ENCODE results near the gene MED16.

MED16 gene

GRCh38 chr19:903266-903797 is 10.3 kb upstream of the MED16 start:
- Histone ChIP-seq H3K9me3 (ENCODE audit: control insufficient read depth, low read length) (no peaks in the 10 kb centered on the region), H3K4me1 (ENCODE audit: control insufficient read depth, insufficient read depth, low read length) (peaks cover 10% of the 10 kb centered on the region), H3K36me3 (ENCODE audit: control insufficient read depth, insufficient read depth, low read length) (no peaks in the 10 kb centered on the region), H3K4me3 (ENCODE audit: insufficient read depth, low read depth, low read length) (no peak overlapping the region), H3K27me3 (ENCODE audit: control insufficient read depth, insufficient read depth, low read length, poor library complexity, severe bottlenecking) (no peaks in the 10 kb centered on the region), H3K27ac (ENCODE audit: insufficient read depth, low read depth, low read length, poor library complexity, severe bottlenecking) (peak overlapping the region; percentile 26)
- 57 to 61% methylated on average over 32 of the region's 32 CpGs for WGBS, 2 experiments

GRCh38 chr19:902446-903226 is 9.6 kb upstream of the MED16 start:
- peaks cover 10% of the 10 kb centered on the region for H3K4me1 ChIP-seq (ENCODE audit: control insufficient read depth, insufficient read depth, low read length)
- 88 to 90% methylated on average over 14 of the region's 14 CpGs for WGBS, 2 experiments
- H3K4me3 ChIP-seq (ENCODE audit: insufficient read depth, low read depth, low read length) = no peak overlapping the region
- no peaks in the 10 kb centered on the region for H3K9me3 ChIP-seq (ENCODE audit: control insufficient read depth, low read length)
- no peaks in the 10 kb centered on the region for H3K36me3 ChIP-seq (ENCODE audit: control insufficient read depth, insufficient read depth, low read length)
- no peaks in the 10 kb centered on the region for H3K27me3 ChIP-seq (ENCODE audit: control insufficient read depth, insufficient read depth, low read length, poor library complexity, severe bottlenecking)
- H3K27ac ChIP-seq (ENCODE audit: insufficient read depth, low read depth, low read length, poor library complexity, severe bottlenecking) = no peak overlapping the region

GRCh38 chr19:902093-902370 is 9.0 kb upstream of the MED16 start:
- Histone ChIP-seq H3K36me3 (ENCODE audit: control insufficient read depth, insufficient read depth, low read length) (no peaks in the 10 kb centered on the region), H3K27ac (ENCODE audit: insufficient read depth, low read depth, low read length, poor library complexity, severe bottlenecking) (no peak overlapping the region), H3K9me3 (ENCODE audit: control insufficient read depth, low read length) (no peaks in the 10 kb centered on the region), H3K4me3 (ENCODE audit: insufficient read depth, low read depth, low read length) (no peak overlapping the region), H3K4me1 (ENCODE audit: control insufficient read depth, insufficient read depth, low read length) (peaks cover 10% of the 10 kb centered on the region), H3K27me3 (ENCODE audit: control insufficient read depth, insufficient read depth, low read length, poor library complexity, severe bottlenecking) (no peaks in the 10 kb centered on the region)
- 94 to 96% methylated on average over 7 of the region's 7 CpGs for WGBS, 2 experiments

GRCh38 chr19:901216-902092 is 8.5 kb upstream of the MED16 start:
- Histone ChIP-seq H3K27me3 (ENCODE audit: control insufficient read depth, insufficient read depth, low read length, poor library complexity, severe bottlenecking) (no peaks in the 10 kb centered on the region), H3K36me3 (ENCODE audit: control insufficient read depth, insufficient read depth, low read length) (no peaks in the 10 kb centered on the region), H3K4me3 (ENCODE audit: insufficient read depth, low read depth, low read length) (no peak overlapping the region), H3K4me1 (ENCODE audit: control insufficient read depth, insufficient read depth, low read length) (peaks cover 10% of the 10 kb centered on the region), H3K27ac (ENCODE audit: insufficient read depth, low read depth, low read length, poor library complexity, severe bottlenecking) (no peak overlapping the region), H3K9me3 (ENCODE audit: control insufficient read depth, low read length) (no peaks in the 10 kb centered on the region)
- 93 to 95% methylated on average over 27 of the region's 27 CpGs for WGBS, 2 experiments

- WGBS, 2 experiments = 85 to 86% methylated on average over 26 of the region's 30 CpGs
Observed at GRCh38 chr19:900302-901111, 7.5 kb upstream of the MED16 start.

GRCh38 chr19:900043-900301 is 7.0 kb upstream of the MED16 start:
- Histone ChIP-seq H3K36me3 (ENCODE audit: control insufficient read depth, insufficient read depth, low read length) (no peaks in the 10 kb centered on the region), H3K9me3 (ENCODE audit: control insufficient read depth, low read length) (no peaks in the 10 kb centered on the region), H3K27me3 (ENCODE audit: control insufficient read depth, insufficient read depth, low read length, poor library complexity, severe bottlenecking) (no peaks in the 10 kb centered on the region), H3K4me3 (ENCODE audit: insufficient read depth, low read depth, low read length) (no peak overlapping the region), H3K27ac (ENCODE audit: insufficient read depth, low read depth, low read length, poor library complexity, severe bottlenecking) (no peak overlapping the region), H3K4me1 (ENCODE audit: control insufficient read depth, insufficient read depth, low read length) (peaks cover 10% of the 10 kb centered on the region)
- WGBS, 2 experiments = 92 to 94% methylated on average over 15 of the region's 15 CpGs

More at GRCh38 chr19:900302-901111, 7.5 kb upstream of the MED16 start:
- H3K9me3 ChIP-seq (ENCODE audit: control insufficient read depth, low read length) = no peaks in the 10 kb centered on the region
- H3K4me1 ChIP-seq (ENCODE audit: control insufficient read depth, insufficient read depth, low read length) = peaks cover 10% of the 10 kb centered on the region
- H3K36me3 ChIP-seq (ENCODE audit: control insufficient read depth, insufficient read depth, low read length) = no peaks in the 10 kb centered on the region
- H3K27me3 ChIP-seq (ENCODE audit: control insufficient read depth, insufficient read depth, low read length, poor library complexity, severe bottlenecking) = no peaks in the 10 kb centered on the region
- H3K4me3 ChIP-seq (ENCODE audit: insufficient read depth, low read depth, low read length) = no peak overlapping the region
- H3K27ac ChIP-seq (ENCODE audit: insufficient read depth, low read depth, low read length, poor library complexity, severe bottlenecking) = no peak overlapping the region

GRCh38 chr19:899336-900042 is 6.5 kb upstream of the MED16 start:
- WGBS, 2 experiments = 91% methylated on average over 32 of the region's 32 CpGs
- H3K27ac ChIP-seq (ENCODE audit: insufficient read depth, low read depth, low read length, poor library complexity, severe bottlenecking) = no peak overlapping the region

GRCh38 chr19:898663-899062 is 5.7 kb upstream of the MED16 start:
- 82 to 83% methylated on average over 20 of the region's 20 CpGs for WGBS, 2 experiments
- Histone ChIP-seq H3K36me3 (ENCODE audit: control insufficient read depth, insufficient read depth, low read length) (no peaks in the 10 kb centered on the region), H3K4me3 (ENCODE audit: insufficient read depth, low read depth, low read length) (no peak overlapping the region), H3K27me3 (ENCODE audit: control insufficient read depth, insufficient read depth, low read length, poor library complexity, severe bottlenecking) (no peaks in the 10 kb centered on the region), H3K27ac (ENCODE audit: insufficient read depth, low read depth, low read length, poor library complexity, severe bottlenecking) (no peak overlapping the region), H3K4me1 (ENCODE audit: control insufficient read depth, insufficient read depth, low read length) (peaks cover 10% of the 10 kb centered on the region), H3K9me3 (ENCODE audit: control insufficient read depth, low read length) (no peaks in the 10 kb centered on the region)

More at GRCh38 chr19:899336-900042, 6.5 kb upstream of the MED16 start:
- peaks cover 10% of the 10 kb centered on the region for H3K4me1 ChIP-seq (ENCODE audit: control insufficient read depth, insufficient read depth, low read length)
- no peaks in the 10 kb centered on the region for H3K9me3 ChIP-seq (ENCODE audit: control insufficient read depth, low read length)
- no peaks in the 10 kb centered on the region for H3K36me3 ChIP-seq (ENCODE audit: control insufficient read depth, insufficient read depth, low read length)
- H3K4me3 ChIP-seq (ENCODE audit: insufficient read depth, low read depth, low read length) = no peak overlapping the region
- H3K27me3 ChIP-seq (ENCODE audit: control insufficient read depth, insufficient read depth, low read length, poor library complexity, severe bottlenecking) = no peaks in the 10 kb centered on the region

- H3K9me3 ChIP-seq (ENCODE audit: control insufficient read depth, low read length) = no peaks in the 10 kb centered on the region
- no peak overlapping the region for H3K4me3 ChIP-seq (ENCODE audit: insufficient read depth, low read depth, low read length)
Observed at GRCh38 chr19:897442-898039, 4.6 kb upstream of the MED16 start.

More at GRCh38 chr19:897442-898039, 4.6 kb upstream of the MED16 start:
- Histone ChIP-seq H3K36me3 (ENCODE audit: control insufficient read depth, insufficient read depth, low read length) (no peaks in the 10 kb centered on the region), H3K4me1 (ENCODE audit: control insufficient read depth, insufficient read depth, low read length) (peaks cover 6% of the 10 kb centered on the region), H3K27me3 (ENCODE audit: control insufficient read depth, insufficient read depth, low read length, poor library complexity, severe bottlenecking) (no peaks in the 10 kb centered on the region), H3K27ac (ENCODE audit: insufficient read depth, low read depth, low read length, poor library complexity, severe bottlenecking) (no peak overlapping the region)
- 87 to 88% methylated on average over 26 of the region's 26 CpGs for WGBS, 2 experiments
